ENCODE results near the gene ZFYVE9.

The ZFYVE9 gene

DNA sequence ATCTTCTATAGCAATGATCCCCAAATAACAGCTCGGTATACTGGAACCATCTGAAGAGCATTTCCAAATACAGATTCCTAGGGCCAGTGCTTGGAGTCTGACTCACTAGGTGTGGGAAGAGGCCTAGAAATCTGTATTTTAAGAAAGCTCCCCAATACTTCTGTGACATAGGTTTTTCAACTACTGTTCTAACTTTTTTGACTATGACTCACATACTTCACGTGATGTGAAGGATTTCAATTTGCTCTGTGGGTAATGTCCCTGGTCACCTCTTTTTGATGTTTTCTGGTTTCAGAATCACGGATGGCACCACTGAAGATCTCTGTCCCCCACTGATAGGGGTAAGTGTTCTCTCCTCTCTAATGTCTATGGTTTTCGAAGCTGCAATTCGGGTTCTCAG lies 251.3 kb downstream of the ZFYVE9 start:
- no peak for DNase-seq

All from NCI-H1092 treated with DMSO at 0.1 percent for 48 hours (cell line).